Activated naive CD4-positive, alpha-beta T cell (primary cell): ENCODE results near the gene FKBP3.
"Not testable (repeated sequence)": the region's sequence is repeated elsewhere in the genome, so short reads cannot be mapped to it uniquely, and the experiment has no call there.

Source experiments
- DNase-seq, 4 experiments: peaks; one replicate each; lab custom pipeline; 2025; lab: John Stamatoyannopoulos, UW

The FKBP3 gene

DNA sequence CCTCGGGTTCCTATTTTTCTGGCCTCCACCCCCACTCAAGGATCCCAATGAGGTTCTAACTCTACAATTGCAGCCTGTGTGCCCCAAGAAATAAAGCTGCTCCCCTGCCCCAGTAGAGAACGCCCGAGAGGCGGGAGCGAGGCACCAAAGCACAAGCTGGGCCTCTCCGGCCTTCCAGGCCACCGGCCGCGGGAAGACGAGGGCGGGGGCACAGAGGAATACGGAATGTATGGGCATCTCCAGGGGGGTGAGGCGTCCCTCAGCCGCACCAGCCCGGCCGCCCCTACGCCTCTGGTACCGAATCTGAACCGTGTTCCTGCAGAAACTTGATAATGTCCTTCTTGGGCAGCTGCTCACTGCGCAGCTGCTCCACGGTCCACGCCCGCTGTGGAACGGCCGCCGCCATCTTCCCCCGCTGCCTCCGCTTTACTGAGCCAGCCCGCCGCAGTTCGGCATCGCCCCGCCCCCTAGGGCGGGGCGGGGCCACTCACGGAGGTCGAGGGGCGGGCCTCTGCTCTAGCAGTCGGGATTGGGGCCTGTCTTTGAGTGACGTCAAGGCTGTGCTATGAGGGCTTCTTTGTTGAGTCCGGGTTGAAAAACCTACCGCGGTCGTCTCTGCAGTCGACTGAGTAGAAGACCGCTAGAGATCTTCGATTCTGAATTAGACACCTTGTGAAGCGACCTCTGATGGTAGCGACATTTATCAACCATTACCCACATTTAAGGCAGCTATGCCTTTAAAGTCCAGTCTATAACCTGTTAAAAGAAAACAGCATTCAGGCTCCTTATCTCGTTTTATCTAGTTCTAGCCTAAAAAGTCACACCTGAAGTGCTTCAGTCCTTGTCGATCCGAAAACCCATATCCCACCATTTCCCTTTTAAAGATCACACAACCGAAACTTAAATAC lies at the start of gene FKBP3:
TSS of gene FKBP3 (minus strand) at position 431 of the 908 bp plus-strand sequence. CDS start at position 406, 25 bp downstream.
- DNase-seq, result peak; percentile 85 to 94 (median 88)

DNA sequence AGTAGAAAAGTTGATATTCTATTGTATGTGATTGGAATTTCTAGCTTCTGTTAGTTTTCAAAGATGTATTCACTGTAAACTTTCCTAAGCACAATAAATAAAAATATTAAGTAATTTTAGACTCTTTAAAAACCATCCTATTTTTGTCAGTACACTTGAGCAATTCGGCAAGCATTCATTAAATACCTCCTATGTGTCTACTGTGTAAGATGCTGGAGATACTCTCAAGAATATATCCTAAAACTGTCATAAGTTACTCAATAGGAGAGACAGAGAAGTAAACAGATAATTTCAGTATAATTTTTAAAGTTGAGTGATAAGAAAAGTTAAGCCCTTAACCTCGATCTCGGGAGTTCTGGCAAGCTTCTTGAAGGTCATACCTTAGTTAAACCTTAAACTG lies 47.5 kb upstream of the FKBP3 start:
- no peak for DNase-seq

DNA sequence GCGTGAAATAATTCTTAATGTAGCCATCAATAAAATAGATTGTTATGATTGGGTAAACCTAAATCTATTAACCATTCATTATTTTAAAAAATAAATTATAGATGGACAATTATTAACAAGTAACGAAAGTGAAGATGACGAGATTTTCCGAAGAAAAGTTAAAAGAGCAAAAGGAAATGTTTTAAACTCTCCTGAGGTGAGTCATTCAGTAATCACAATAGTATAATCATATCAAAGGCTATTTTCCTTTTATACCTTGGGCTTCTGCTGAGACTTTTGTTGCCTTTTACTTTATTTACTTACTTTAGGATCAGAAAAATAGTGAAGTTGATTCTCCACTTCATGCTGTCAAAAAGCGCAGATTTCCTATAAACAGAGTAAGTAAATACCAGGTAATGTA lies 47.0 kb upstream of the FKBP3 start:
- DNase-seq, result no peak

DNA sequence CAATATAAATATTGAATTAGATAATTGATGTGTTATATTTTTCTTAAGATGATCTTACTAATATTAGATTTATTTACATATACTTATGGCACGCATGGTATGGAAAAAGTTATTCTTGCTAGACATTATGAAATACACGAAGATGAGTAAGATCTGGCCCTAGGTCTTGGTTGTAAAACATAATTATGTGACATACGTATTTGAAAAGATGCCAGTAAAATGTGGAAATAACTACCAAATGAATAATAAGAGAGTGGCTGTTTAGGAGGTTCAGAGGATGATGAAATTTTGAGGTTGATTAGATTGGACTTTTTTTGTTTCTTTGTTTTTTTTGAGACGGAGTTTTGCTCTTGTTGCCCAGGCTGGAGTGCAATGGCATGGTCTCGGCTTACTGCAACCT lies 42.8 kb upstream of the FKBP3 start:
- DNase-seq, result no peak

DNA sequence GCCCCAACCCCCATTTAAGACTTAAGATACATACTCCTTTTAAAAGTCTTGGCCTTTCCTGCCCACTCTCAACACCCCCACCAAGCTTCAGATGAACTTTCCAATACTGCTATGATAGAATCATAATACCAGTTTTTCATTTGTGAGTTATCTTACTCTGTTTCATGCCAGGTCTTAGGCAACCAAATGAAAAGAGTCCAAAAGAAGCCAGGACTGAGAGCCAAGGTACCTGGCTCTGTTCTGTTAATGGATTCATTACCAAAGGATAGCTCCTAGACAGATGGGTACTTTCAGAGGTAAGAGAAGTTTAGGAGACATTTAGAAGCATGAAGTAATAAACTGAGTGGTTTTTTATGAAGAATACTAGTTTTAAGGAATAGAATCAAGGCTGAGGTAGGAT lies 35.6 kb upstream of the FKBP3 start:
- DNase-seq, result no peak

DNA sequence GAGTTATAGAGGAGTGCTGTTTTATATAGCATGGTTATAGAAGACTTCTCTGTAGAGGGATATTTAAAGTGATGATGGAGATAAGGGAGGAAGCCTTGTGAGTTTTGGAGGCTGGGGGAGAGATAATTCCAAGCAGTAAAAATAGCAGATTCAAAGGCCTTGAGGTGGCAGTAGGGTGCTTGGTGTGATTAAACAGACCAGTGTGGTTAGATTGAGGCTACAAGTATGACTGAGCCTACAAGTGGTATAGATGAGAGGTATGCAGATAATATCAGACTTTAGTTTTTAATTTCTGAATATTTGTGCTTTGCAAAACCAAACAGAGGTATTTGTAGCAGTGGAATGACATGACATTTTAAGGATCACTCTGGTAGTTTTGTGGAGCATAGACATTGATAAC lies 21.8 kb upstream of the FKBP3 start:
- no peak for DNase-seq

DNA sequence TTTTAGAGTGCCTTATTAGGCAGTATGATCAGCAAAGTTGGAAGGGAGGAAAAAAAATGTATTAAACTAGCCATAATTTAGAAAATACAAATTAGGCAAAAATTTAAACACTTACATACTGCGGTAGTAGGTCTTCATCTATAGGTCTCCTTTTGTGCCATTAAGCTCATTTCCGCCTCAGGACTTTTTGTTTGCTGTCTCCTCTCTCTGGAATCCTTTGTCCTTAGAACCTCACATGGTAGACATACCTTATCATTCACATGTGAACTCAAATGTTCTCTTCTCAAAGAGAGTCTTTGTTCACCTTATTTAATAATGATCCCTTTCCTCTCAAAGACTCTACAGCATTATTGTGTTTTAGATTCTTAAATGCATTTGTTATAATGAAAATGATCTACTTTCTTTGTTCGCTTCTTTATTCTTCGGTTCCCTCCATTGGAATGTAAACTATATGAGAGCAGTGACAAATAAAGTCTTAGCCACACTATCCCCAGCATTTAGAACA lies 16.2 kb upstream of the FKBP3 start:
- DNase-seq, result no peak

DNA sequence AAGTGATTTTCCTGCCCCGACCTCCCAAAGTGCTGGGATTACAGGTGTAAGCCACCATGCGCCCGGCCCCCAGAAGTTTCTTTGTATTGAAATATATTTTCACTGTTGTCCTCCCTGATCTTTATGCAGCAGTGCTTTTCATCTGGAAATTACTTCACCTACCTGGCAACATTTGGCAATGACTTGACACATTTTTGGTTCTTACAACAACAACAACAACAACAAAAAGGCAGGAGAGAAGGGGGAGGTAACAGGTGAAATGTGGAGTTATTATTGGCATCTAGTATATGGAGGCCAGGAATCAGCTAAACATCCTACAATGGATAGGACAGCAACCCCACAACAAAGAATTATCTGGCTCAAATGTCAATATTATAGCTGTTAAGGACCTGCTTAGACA lies 15.3 kb upstream of the FKBP3 start:
- DNase-seq, result no peak

DNA sequence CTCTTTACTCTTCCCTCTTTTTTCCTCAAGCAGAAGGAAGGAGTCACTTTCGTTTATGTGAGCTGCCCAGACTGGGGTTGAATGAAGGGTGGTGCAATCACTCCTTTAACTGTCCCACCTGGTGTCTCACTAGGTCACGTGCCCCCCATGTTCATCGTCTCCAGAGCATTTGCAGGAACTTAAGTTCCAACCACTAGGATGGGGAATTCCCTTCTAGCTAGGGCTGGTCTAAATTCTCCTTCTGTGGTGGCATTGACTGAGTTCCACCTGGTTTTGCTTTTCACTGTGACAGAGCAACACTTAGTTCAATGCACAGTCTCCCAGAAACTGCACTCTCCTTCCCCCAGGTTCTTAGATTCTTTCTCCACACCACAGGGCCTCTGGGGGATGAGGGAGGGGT lies 10.9 kb upstream of the FKBP3 start:
- no peak for DNase-seq

DNA sequence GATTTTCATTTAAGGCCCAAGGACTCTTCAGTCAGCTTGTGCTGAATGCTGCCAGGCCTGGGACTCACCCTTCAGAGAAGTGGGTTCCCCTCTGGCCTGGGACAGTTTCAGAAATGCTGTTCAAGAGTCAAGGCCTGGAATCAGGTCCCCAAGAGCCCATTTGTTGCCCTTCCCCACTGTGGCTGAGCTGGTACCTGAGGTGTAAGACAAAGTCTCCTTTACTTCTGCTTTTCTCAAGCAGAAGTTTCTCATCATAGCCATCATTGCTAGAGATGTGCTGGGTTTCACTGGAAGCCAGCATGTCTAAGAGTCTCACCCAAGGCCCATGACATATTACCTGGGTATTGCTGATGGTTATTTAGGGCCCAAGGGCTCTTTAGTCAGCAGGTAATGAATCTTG lies 10.4 kb upstream of the FKBP3 start:
- DNase-seq, result no peak

DNA sequence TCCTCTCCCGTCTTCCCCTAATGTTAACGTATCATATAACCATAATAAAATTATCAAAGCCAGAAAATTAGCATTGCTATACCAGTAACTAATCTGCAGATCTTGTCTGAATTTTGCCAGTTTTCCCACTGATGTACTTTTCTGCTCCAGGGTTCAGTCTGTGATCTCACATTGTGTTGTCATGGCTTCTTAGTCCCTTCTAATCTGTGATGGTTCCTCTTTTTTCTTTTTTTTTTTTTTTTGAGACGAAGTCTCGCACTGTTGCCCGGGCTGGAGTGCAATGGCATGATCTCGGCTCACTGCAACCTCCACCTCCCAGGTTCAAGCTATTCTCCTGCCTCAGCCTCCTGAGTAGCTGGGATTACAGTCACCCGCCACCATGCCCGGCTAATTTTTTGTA lies 7.8 kb upstream of the FKBP3 start:
- DNase-seq, result not testable (repeated sequence)

DNA sequence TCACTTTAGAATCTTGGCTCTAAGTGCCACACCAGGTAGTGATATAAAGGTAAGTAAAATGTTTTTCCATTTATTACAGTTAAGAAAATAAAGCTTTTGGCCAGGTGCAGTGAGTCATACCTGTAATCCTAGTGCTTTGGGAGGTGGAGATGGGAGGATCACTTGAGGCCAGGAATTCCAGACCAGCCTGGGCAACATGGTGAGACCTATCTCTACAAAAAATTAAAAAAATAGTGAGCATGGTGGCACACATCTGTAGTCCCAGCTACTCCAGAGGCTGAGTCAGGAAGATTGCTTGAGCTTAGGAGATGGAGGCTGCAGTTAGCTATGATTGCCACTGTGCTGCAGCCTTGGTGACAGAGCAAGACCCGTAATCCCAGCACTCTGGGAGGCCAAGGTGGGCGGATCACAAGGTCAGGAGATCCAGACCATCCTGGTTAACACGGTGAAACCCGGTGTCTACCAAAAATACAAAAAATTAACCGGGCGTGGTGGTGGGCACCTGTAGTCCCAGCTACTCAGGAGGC lies 6.4 kb upstream of the FKBP3 start:
- no peak for DNase-seq

DNA sequence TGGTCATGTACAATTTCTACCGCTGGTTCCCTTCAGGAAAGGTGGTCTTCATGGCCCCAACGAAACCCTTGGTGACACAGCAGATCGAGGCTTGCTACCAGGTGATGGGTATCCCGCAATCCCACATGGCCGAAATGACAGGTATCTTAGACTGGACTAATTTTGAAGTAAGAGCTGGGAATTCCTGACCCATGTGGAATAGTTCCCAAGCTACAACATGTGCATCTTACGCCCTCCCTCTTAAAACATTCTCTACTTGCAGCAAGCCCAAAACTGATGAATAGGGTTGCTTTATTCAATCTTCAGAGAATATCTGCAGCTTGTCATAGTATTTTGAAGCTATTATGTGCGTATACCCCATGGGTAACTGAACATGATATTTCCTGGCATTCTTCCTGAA lies 2.1 kb upstream of the FKBP3 start:
- DNase-seq, result no peak

DNA sequence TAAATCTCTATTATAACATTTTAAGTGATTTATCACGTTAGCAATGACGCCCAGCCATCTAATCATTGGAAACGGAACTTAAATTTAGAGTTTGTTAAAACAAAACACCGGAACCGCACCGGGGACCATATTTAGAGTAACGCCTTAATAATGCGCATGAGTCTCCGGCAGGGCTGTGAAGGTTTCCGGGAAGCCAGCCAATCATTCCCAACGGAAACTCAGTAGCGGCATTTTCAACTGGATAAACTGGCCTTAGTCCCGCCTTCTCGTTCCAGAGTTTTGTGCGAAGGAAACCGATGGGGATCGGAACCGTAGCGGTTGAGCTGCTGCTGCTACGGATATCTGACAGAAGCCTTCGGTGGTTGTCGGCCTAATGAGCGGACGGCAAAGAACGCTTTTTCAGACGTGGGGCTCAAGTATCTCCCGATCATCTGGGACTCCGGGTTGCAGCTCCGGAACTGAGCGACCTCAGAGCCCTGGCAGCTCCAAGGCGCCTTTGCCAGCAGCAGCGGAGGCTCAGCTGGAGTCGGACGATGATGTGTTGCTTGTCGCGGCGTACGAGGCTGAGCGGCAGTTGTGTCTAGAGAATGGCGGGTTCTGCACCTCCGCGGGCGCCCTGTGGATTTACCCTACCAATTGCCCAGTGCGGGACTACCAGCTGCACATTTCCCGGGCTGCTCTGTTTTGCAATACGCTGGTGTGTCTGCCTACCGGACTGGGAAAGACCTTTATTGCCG lies 1.5 kb upstream of the FKBP3 start, which contains the start of gene FANCM:
TSS of gene FANCM (plus strand) at position 272 of the 737 bp plus-strand sequence. CDS start at position 374, 102 bp downstream.
- peak; percentile 54 to 73 (median 60) for DNase-seq

DNA sequence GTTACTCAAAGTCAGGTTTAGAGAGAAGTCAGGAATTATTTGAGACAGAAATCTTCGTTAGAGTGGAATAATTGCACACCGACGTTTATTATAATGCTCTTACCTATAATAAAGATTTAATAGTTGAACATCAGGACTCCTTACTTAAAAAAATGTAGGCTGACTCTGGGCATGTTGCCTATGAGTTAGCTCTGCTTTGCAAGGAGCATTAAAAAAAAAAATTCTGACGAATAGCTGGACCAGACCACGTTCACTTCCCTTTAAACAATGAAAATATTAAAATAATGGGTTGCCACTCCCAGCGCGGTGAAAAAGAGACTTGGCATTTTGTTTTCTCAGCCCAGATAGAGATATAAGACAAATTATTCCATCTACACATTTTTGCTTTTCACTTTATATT lies 875 bp upstream of the FKBP3 start:
- DNase-seq, result no peak

DNA sequence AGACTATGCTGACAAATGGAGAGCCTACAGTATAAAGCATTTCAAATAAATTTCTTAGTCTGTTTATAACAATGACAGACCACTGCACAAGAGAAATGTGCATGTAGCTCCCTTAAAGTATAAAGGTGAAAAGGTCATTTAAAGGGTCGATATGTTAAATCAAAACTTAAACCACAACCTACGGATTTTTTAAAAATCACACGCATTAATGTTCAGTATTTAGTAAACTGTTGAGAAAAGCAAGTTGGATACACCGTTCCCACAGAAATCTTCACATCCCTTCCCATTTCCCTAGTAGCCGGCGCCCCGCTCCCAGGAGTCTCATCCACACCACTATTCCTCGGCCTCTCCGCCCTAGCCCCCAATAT lies 614 bp downstream of the FKBP3 start:
- no peak for DNase-seq

DNA sequence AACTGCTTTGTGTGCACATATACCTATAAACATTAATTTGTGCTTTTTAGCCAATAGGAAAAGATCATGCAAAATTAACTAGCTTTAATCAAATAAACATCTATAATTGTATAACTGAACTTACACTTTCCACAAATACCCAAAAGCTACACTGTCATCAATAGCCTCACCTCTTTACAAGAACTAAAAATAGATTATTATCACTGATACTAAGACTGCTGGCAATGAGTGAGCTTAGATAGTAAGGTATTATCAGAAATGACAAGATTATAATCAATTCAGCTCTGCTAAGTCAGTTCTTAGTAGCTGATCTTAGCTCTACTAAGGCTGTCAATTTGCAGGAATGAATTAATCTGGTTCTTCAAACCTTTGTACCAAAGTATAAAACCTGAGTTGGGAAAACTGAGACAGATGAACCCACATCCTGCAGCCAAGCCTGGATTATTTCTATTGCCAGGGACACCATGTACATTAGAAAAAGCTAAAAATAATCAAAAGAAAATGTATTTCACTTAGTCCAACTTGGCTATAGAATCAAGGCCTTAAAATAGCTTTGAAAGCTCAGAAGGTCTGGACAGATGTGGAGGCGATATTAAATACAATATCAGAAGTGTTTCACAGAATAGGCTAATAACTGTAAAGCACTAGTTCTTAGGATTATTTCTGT lies 5.2 kb downstream of the FKBP3 start:
- no peak for DNase-seq

DNA sequence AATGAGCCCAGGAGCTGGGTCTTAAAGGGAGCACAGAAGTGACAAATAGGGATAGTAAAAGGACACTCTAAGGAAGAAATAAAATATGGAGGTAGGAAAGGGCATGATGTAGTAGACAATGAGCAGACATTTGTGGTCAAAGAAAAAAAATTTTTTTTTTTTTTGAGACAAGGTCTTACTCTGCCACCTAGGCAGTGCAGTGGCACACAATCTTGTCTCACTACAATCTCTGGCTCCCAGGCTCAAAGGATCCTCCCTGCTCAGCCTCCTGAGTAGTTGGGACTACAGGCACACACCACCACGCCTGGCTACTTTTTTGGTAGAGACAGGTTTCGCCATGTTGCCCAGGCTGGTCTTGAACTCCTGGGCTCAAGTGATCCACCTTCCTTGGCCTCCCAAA lies 8.5 kb downstream of the FKBP3 start:
- no peak for DNase-seq

DNA sequence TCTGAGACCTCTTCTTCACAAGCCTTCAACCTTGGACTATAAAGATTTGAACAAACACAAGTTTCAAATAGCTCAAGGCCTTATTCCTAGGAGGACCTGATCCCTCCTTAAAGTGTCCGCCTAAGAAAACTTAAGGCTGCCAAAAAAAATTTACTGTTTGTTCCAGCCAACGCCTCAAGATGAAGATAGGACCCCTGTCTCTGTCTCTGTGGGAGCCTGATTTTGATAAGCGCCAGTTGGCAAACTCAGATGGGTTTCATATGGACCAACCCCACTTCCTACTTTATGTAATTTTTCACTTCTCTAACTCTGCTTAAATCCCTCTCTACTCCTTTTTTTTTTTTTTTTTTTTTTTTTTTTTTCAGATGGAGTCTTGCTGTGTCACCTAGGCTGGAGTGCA lies 11.0 kb downstream of the FKBP3 start:
- DNase-seq, result no peak

DNA sequence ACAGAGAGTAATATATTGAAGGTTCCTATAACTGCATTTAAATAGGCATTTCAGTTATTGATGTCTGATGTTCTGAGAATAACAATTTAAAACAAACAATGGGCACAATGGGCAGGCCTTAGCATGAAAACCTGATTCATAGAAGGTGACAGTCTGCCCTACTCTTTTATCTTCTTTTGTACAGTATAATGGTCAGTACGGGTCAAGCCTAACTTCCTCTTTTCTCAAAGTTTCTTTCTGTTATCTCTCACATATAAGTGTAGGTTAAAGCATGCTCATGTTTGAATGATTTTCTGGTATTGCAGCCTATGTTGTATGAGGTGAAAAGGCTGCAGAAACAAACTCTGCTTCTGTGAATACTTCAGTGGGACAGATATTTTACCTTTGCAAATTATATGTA lies 14.2 kb downstream of the FKBP3 start:
- DNase-seq, result no peak

DNA sequence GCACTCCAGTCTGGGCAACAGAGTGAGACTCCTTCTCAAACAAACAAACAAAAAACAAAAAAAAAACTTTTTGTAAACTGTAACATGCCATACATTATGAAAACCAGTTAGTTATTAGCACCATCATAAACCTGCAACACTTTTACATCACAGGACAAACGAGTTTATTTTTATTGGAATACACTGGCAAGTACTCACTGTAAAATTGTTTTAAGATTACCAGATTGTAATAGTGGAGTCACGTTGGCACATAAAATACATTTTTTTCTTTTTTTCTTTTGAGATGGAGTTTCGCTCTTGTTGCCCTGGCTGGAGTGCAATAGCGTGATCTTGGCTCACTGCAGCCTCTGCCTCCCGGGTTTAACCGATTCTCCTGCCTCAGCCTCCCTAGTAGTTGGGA lies 15.7 kb downstream of the FKBP3 start:
- no peak for DNase-seq

DNA sequence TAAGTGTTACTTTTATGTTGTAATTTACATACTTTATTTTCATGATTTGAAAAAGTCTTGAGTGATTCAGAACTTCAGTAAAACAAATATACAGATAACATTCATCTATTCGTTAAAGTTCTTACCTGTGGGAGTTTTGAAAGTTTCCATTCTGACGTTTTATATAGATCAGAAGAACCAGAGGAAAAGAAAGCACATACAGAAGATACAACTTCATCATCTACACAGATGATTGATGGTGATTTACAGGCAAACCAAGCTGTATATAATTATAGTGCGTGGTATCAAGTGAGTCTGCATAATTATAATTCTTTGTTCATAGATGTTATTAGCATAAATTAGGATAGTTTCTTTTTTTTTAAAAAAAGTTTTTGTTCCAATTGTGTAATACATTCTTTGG lies 20.0 kb downstream of the FKBP3 start:
- no peak for DNase-seq
